Astrocyte (in vitro differentiated cells and primary cell): ENCODE results near the gene ACAA1. TPM values are rescaled to one million over a fixed set of nuclear protein-coding genes. Genes with fewer than 3 reads are reported as not detected.

Source experiments
- DNase-seq: peaks from one replicate; pipeline ENCODE4 v3.0.0-alpha.2; 2010; ENCODE audit warnings: low read depth
- FAIRE-seq: peaks from 2 replicates; lab custom pipeline; 2011; peaks lifted over from hg19 to GRCh38; lab: Jason Lieb, UNC
- H2AFZ ChIP-seq: 2 replicates; pipeline ENCODE4 v1.6.0; 2012; ENCODE audit warnings: low read depth, low read length, inconsistent platforms
- H3K27ac ChIP-seq: 2 replicates; pipeline ENCODE4 v1.5.1; 2011; ENCODE audit warnings: low read depth, low read length, inconsistent platforms
- H3K27me3 ChIP-seq: 2 replicates; pipeline ENCODE4 v1.6.0; 2011; ENCODE audit warnings: low read length, inconsistent platforms; ENCODE audit not compliant: insufficient read depth
- H3K36me3 ChIP-seq: 2 replicates; pipeline ENCODE4 v1.5.1; 2011; ENCODE audit warnings: low read length, inconsistent platforms; ENCODE audit not compliant: insufficient read depth
- H3K4me1 ChIP-seq: 2 replicates; pipeline ENCODE4 v1.5.1; 2011; ENCODE audit warnings: low read length, inconsistent platforms; ENCODE audit not compliant: insufficient read depth
- H3K4me2 ChIP-seq: 2 replicates; pipeline ENCODE4 v1.6.0; 2012; ENCODE audit warnings: low read length, inconsistent platforms
- H3K4me3 ChIP-seq: 2 replicates; pipeline ENCODE4 v1.5.1; 2011; ENCODE audit warnings: low read depth, mild to moderate bottlenecking, low read length, inconsistent platforms; ENCODE audit not compliant: insufficient read depth
- H3K79me2 ChIP-seq: 2 replicates; pipeline ENCODE4 v1.6.0; 2012; ENCODE audit warnings: mild to moderate bottlenecking, low read length, inconsistent platforms; ENCODE audit not compliant: insufficient read depth
- H3K9ac ChIP-seq: 2 replicates; pipeline ENCODE4 v1.6.0; 2012; ENCODE audit warnings: mild to moderate bottlenecking, low read length, inconsistent platforms
- H3K9me3 ChIP-seq: 2 replicates; pipeline ENCODE4 v1.5.1; 2012; ENCODE audit warnings: low read depth, mild to moderate bottlenecking, low read length, inconsistent platforms; ENCODE audit not compliant: insufficient read depth
- H4K20me1 ChIP-seq: 2 replicates; pipeline ENCODE4 v1.6.0; 2012; ENCODE audit warnings: low read length, inconsistent platforms; ENCODE audit not compliant: insufficient read depth
- H3K27ac Mint-ChIP-seq: one replicate; pipeline ENCODE4 v1.8.0; 2021; ENCODE audit warnings: mild to moderate bottlenecking, mixed read lengths; ENCODE audit not compliant: unreplicated experiment
- H3K27me3 Mint-ChIP-seq: one replicate; pipeline ENCODE4 v1.8.0; 2021; ENCODE audit warnings: low read depth, mixed read lengths; ENCODE audit not compliant: unreplicated experiment
- H3K36me3 Mint-ChIP-seq: one replicate; pipeline ENCODE4 v1.8.0; 2021; ENCODE audit warnings: low read depth, mixed read lengths; ENCODE audit not compliant: unreplicated experiment
- H3K4me1 Mint-ChIP-seq: one replicate; pipeline ENCODE4 v1.8.0; 2021; ENCODE audit warnings: low read depth, mixed read lengths; ENCODE audit not compliant: unreplicated experiment
- H3K4me3 Mint-ChIP-seq: one replicate; pipeline ENCODE4 v1.8.0; 2021; ENCODE audit warnings: mild to moderate bottlenecking, moderate library complexity, mixed read lengths; ENCODE audit not compliant: unreplicated experiment
- H3K9me3 Mint-ChIP-seq: one replicate; pipeline ENCODE4 v1.8.0; 2021; ENCODE audit warnings: mild to moderate bottlenecking, mixed read lengths; ENCODE audit not compliant: unreplicated experiment
- CTCF ChIP-seq: IDR thresholded peaks from 2 replicates; pipeline ENCODE4 v1.5.1; 2011; ENCODE audit warnings: low read depth, mild to moderate bottlenecking, inconsistent platforms, low read length, moderate library complexity; ENCODE audit not compliant: insufficient read depth
- EZH2 ChIP-seq: IDR thresholded peaks from 2 replicates; pipeline ENCODE4 v1.6.1; 2012; ENCODE audit warnings: mild to moderate bottlenecking, low read length, inconsistent platforms; ENCODE audit not compliant: insufficient read depth
- total RNA-seq: library from RNA; stranded (reverse); gene quantifications from 2 replicates; pipeline ENCODE4 v1.2.1, GENCODE V29; 2021

Gene ACAA1
- total RNA-seq, 1 donor from 2014 or later = 69.4 TPM

GRCh38 chr3:38119821-38120692 lies 16.9 kb downstream of the ACAA1 start:
- no peak for FAIRE-seq
- H4K20me1 ChIP-seq = peaks cover 21% of the 10 kb centered on the region
- no peaks in the 10 kb centered on the region for H3K79me2 ChIP-seq
- no peak overlapping the region for H3K4me3 Mint-ChIP-seq
- H3K4me1 Mint-ChIP-seq = no peaks in the 10 kb centered on the region
- no peak for DNase-seq
- H3K36me3 Mint-ChIP-seq = peaks cover 27% of the 10 kb centered on the region
- no peak overlapping the region for H3K4me2 ChIP-seq
- H3K4me3 ChIP-seq = no peak overlapping the region
- H3K36me3 ChIP-seq = peaks cover 13% of the 10 kb centered on the region
- no peak overlapping the region for H3K9ac ChIP-seq
- no peak for TF ChIP-seq EZH2
- no peak for TF ChIP-seq CTCF
- H3K27ac ChIP-seq = no peak overlapping the region
- peaks cover 11% of the 10 kb centered on the region for H3K27me3 Mint-ChIP-seq
- peaks cover 2% of the 10 kb centered on the region for H3K9me3 Mint-ChIP-seq
- no peaks in the 10 kb centered on the region for H3K4me1 ChIP-seq
- no peaks in the 10 kb centered on the region for H3K9me3 ChIP-seq
- no peaks in the 10 kb centered on the region for H3K27me3 ChIP-seq
- no peak overlapping the region for H3K27ac Mint-ChIP-seq
- H2AFZ ChIP-seq = no peak overlapping the region

DNA sequence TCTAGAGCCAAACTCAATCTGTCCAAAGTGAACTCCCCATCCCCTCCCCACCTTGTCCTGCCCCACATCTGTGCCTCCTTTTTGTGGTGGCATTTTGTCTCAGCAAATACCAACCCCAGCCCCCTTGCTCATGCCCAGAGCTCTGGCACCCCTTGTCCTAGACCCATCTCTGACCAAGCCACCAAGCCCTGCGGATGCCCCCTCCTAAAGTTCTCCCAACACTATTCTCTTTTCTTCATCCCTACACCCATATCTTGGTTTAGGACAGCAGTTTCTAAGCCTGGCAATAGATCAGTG lies 17.7 kb downstream of the ACAA1 start:
- H3K36me3 ChIP-seq = peaks cover 7% of the 10 kb centered on the region
- no peaks in the 10 kb centered on the region for H3K9me3 ChIP-seq
- DNase-seq = no peak
- H3K4me2 ChIP-seq = no peak overlapping the region
- peaks cover 2% of the 10 kb centered on the region for H3K9me3 Mint-ChIP-seq
- FAIRE-seq = no peak
- H3K36me3 Mint-ChIP-seq = peaks cover 23% of the 10 kb centered on the region
- peaks cover 11% of the 10 kb centered on the region for H3K27me3 Mint-ChIP-seq
- H3K4me1 ChIP-seq = no peaks in the 10 kb centered on the region
- no peak overlapping the region for H2AFZ ChIP-seq
- H4K20me1 ChIP-seq = peaks cover 14% of the 10 kb centered on the region
- no peaks in the 10 kb centered on the region for H3K79me2 ChIP-seq
- no peak overlapping the region for H3K27ac ChIP-seq
- H3K9ac ChIP-seq = no peak overlapping the region
- TF ChIP-seq CTCF = no peak
- no peak for TF ChIP-seq EZH2
- H3K27me3 ChIP-seq = no peaks in the 10 kb centered on the region
- no peak overlapping the region for H3K4me3 Mint-ChIP-seq
- no peaks in the 10 kb centered on the region for H3K4me1 Mint-ChIP-seq
- no peak overlapping the region for H3K4me3 ChIP-seq
- H3K27ac Mint-ChIP-seq = no peak overlapping the region
